ENCODE results near the gene UBA7.

DNA sequence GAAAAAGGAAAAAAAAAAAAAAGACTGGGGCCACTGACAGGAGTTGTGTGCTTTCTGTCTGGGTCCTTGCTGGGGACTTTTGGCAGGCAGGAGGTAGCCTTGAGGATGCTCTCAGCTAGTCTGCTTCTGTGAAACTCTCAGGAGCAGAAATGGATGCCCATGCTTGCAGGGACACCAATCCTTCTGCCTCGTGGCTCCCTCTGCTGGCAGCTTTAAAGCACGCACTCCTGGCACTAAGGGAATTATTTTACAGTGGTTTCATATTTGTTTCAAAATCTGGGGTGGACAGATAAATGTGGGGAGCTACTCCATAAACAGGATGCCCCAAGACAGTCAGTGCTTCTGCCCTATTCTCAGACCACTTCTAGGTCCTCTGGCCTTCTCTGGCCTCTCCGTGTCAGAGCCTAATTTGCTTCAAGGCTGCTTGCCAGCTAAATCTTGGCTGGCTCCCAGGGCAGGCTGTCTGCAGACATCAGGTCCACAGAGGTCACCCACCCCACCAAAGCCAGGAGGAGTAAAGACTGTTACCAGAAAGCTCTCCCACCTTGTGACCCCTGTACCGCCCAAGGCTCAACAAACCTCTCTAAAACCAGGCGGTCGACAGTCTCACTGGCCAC is 25.5 kb upstream of the UBA7 start:
- TF ChIP-seq POLR2A (IDR thresholded peaks at IDR 0.05; ENCODE audit: low read depth, low read length) (no peak), POLR2AphosphoS5 (IDR thresholded peaks at IDR 0.05; ENCODE audit: low read depth, low read length) (no peak)

Measured in GM12892 (cell line).